HG03571 (cell line): ENCODE measurements around the gene HNRNPK.

Experiments used
- ATAC-seq: cut with Tn5 transposase; IDR thresholded peaks from one replicate; pipeline ENCODE4 v1.9.1; 2021; ENCODE audit not compliant: unreplicated experiment

HNRNPK gene

GRCh38 chr9:83934569-83935275 lies 45.3 kb downstream of the HNRNPK start:
- ATAC-seq, result no peak

- no peak for ATAC-seq
Measured at GRCh38 chr9:83933790-83934189, 46.2 kb downstream of the HNRNPK start.

GRCh38 chr9:83932851-83933250 lies 47.2 kb downstream of the HNRNPK start:
- no peak for ATAC-seq

- ATAC-seq, result no peak
Measured at GRCh38 chr9:83932011-83932410, 48.0 kb downstream of the HNRNPK start.

GRCh38 chr9:83930881-83931280 lies 49.1 kb downstream of the HNRNPK start:
- no peak for ATAC-seq

GRCh38 chr9:83927591-83927990 lies 52.4 kb downstream of the HNRNPK start:
- ATAC-seq, result no peak

- peak; percentile 95 for ATAC-seq
Measured at GRCh38 chr9:83920927-83921707, 58.9 kb downstream of the HNRNPK start, which contains the start of gene KIF27. TSS of gene KIF27 (minus strand) at chr9:83921432. CDS start at chr9:83915591, 5,841 bp downstream.

- ATAC-seq, result peak; percentile 19
Measured at GRCh38 chr9:83920469-83920926, 59.5 kb downstream of the HNRNPK start.

- ATAC-seq, result no peak
Measured at GRCh38 chr9:83919111-83919510, 60.9 kb downstream of the HNRNPK start.
